GM20431 (cell line): ENCODE measurements around the gene TP53I3.
"Not testable (repeated sequence)": the region's sequence is repeated elsewhere in the genome, so short reads cannot be mapped to it uniquely, and the experiment has no call there.

Experiments used
- in situ Hi-C: fragments of 300-500 bp; cut with MseI, MboI; formaldehyde crosslinking; loops from one replicate; pipeline ENCODE4 v1.15.0; 2020; ENCODE audit warnings: low sequenced_read_pairs; ENCODE audit not compliant: unreplicated experiment

TP53I3 gene

GRCh38 chr2:24101992-24102391 lies 17.4 kb upstream of the TP53I3 start:
- in situ Hi-C loops: no loop called here

- in situ Hi-C loops: not testable (repeated sequence)
Observed at GRCh38 chr2:24100732-24101131, 16.1 kb upstream of the TP53I3 start.

GRCh38 chr2:24095171-24095677 lies 10.6 kb upstream of the TP53I3 start:
- in situ Hi-C loops: not testable (repeated sequence)

GRCh38 chr2:24093270-24093669 lies 8.6 kb upstream of the TP53I3 start:
- in situ Hi-C loops: not testable (repeated sequence)

GRCh38 chr2:24088821-24089359 lies 4.3 kb upstream of the TP53I3 start:
- in situ Hi-C loops: no loop called here

- in situ Hi-C loops: no loop called here
Observed at GRCh38 chr2:24087032-24087431, 2.4 kb upstream of the TP53I3 start.

- in situ Hi-C loops: no loop called here
Observed at GRCh38 chr2:24086241-24086640, 1.6 kb upstream of the TP53I3 start.

GRCh38 chr2:24085200-24085489 lies 511 bp upstream of the TP53I3 start:
- in situ Hi-C loops: no loop called here

GRCh38 chr2:24083567-24084385 lies 858 bp downstream of the TP53I3 start:
- in situ Hi-C loops: no loop called here

GRCh38 chr2:24082787-24083566 lies 1.7 kb downstream of the TP53I3 start:
- in situ Hi-C loops: no loop called here

- in situ Hi-C loops: no loop called here
Observed at GRCh38 chr2:24080701-24081100, 3.9 kb downstream of the TP53I3 start.

GRCh38 chr2:24077879-24078278 lies 6.8 kb downstream of the TP53I3 start:
- in situ Hi-C loops: no loop called here

- in situ Hi-C loops: no loop called here
Observed at GRCh38 chr2:24077535-24077877, 7.1 kb downstream of the TP53I3 start.

- in situ Hi-C loops: no loop called here
Observed at GRCh38 chr2:24076849-24077534, 7.6 kb downstream of the TP53I3 start.

GRCh38 chr2:24075915-24076848 lies 8.5 kb downstream of the TP53I3 start, which contains the start of gene SF3B6:
Gene SF3B6, minus strand, starts transcription at chr2:24076326. Its CDS starts 97 bp downstream, at chr2:24076229.
- in situ Hi-C loops: no loop called here

- in situ Hi-C loops: no loop called here
Observed at GRCh38 chr2:24075259-24075658, 9.4 kb downstream of the TP53I3 start.

- in situ Hi-C loops: loop anchor here (25.0 kb wide), 1 partner anchor 262 kb away; no protein-coding TSS in a partner anchor
Observed at GRCh38 chr2:24073816-24074215, 10.8 kb downstream of the TP53I3 start.

GRCh38 chr2:24072259-24072658 lies 12.4 kb downstream of the TP53I3 start:
- in situ Hi-C loops: loop anchor here (25.0 kb wide), 1 partner anchor 260 kb away; no protein-coding TSS in a partner anchor

- in situ Hi-C loops: loop anchor here (25.0 kb wide), 1 partner anchor 253 kb away; no protein-coding TSS in a partner anchor
Observed at GRCh38 chr2:24065341-24065740, 19.3 kb downstream of the TP53I3 start.
